RKO (cell line): ENCODE results near the gene CCDC30.
"Not testable (repeated sequence)": the region's sequence is repeated elsewhere in the genome, so short reads cannot be mapped to it uniquely, and the experiment has no call there.

Experiments used
- DNase-seq: peaks from one replicate; pipeline ENCODE4 v3.0.0-alpha.2; 2016; ENCODE audit warnings: low spot score

The CCDC30 gene

GRCh38 chr1:42657981-42658876, 195.1 kb downstream of the CCDC30 start, which contains the start of gene PPIH:
Gene PPIH (plus strand): TSS chr1:42658423. CDS start chr1:42658447, 24 bp downstream.
- peak; percentile 95 for DNase-seq

- peak; percentile 80 for DNase-seq
Measured at GRCh38 chr1:42658877-42659337, 195.8 kb downstream of the CCDC30 start.

DNA sequence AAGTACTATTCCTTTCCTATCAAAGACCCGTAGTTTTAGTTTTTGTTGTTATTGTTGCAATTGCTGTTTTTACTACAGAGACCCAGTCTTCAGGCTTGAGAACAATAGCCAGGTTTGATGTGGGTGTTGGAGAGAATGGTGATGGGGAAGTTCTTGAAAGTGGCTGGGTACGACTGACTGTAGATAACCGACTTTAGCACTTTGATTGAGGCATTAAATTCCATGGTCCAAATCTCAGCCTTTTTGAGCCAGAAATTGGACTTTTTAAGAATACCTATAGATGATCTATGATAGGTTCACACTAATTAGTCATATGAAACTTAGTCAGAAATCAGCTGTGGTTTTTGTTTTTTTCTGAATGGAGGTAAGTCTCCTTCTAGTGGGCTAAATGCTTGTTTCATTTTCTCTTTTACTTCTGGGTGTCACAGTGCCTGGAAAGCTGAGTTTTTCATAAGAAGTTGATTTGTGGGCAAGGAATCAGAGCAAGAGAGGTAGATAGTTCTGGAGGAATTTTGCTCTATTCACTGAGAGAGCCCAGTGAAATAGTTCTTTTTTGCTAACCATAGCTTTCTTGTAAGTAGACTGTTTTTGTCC, 197.9 kb downstream of the CCDC30 start:
- DNase-seq: peak; percentile 27

GRCh38 chr1:42669936-42670335, 206.8 kb downstream of the CCDC30 start:
- DNase-seq: no peak

DNA sequence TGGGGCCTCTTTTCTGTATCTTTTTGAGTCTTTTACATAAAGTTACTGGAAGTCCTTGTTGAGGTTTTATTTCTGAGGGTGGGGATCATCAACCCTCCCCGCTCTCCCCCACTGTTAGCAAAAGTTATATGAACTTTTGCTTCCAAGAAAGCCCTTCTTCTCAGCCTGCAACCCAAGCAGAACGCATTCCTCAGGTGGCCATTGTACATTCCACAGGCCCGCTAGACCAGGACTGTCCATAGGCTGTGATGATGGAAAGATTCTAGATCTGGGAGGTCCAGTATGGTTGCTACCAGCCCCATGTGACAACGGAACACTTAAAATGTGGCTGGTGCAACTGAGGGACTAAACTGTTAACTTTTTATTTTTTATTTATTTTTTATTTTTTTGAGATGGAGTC, 207.3 kb downstream of the CCDC30 start:
- no peak for DNase-seq

GRCh38 chr1:42674214-42674613, 211.1 kb downstream of the CCDC30 start:
- no peak for DNase-seq

- DNase-seq: no peak
Measured at GRCh38 chr1:42674682-42675081, 211.6 kb downstream of the CCDC30 start.

DNA sequence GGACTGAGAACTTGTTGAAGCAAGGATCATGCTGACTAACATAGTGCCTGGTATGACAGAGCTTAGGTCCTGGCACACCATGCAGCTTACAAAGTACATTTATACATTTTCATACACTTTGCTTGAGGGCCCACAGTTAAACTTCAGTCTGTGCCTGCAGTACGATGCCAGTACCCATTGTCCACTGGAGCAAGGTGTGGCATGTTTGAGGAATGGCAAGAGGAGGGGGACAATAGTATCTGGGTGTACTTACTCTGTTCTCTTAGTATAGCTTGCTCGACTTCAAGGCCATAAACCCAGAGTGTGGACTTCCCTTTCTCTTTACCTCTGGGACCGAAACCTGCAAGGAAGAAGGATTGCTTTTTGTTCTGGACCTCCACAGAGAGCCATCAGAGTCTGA, 212.4 kb downstream of the CCDC30 start:
- no peak for DNase-seq

GRCh38 chr1:42676534-42677087, 213.5 kb downstream of the CCDC30 start:
- no peak for DNase-seq

- DNase-seq: no peak
Measured at GRCh38 chr1:42679364-42679983, 216.4 kb downstream of the CCDC30 start.

DNA sequence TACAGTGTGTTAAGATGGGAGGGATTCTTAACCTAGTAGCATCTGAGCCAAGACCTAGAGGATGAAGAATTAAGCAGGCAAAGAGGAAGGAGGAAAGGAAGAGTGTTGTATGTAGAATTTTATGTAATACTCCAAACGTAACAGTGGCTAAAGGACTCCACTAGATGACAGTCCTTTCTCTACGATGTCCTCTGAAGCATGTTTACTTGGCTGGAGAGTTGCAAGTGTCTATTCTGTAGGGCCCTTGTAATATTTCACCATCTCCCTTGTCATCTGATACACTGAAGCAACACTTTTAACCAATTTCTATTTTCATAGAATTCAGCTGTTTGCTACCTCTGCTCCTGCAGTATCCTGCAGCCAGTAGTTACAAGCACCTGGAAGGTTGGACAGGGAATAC, 217.0 kb downstream of the CCDC30 start:
- DNase-seq: no peak

DNA sequence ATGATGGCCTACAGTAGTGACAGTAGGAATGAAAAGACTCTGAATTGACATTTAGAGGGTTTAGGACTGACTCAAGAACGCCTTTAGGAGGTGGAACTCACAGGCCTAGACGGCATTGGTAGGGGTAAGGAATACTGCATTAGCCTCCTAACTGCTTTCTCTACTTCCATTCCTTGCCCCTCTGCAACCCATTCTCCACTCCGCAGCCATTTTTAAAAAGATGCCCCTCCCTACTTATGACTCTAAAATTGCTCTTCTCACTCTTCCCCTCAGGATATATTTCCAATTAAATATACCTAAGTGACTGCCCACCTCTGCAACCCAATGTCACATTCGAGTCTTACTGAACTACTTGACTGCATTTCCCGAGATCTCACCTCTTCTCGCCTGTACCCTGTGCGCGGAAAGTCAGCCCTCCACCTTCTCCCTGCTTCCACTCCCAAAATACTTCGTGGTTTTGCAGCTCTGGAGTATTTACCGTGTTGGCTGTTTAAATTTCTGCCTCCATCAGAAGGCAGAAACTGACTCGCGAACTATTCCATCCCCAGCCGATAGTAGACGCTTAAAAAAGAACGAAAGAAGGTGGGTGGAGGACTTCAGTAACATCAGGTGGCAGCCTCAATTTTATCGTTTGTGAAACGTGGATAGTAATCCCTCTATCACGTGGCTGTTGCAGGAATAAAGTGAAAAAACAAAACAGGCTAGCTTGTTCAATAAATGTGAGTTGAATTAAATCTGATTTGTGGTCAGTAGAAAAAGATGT, 218.0 kb downstream of the CCDC30 start:
- peak; percentile 43 for DNase-seq

DNA sequence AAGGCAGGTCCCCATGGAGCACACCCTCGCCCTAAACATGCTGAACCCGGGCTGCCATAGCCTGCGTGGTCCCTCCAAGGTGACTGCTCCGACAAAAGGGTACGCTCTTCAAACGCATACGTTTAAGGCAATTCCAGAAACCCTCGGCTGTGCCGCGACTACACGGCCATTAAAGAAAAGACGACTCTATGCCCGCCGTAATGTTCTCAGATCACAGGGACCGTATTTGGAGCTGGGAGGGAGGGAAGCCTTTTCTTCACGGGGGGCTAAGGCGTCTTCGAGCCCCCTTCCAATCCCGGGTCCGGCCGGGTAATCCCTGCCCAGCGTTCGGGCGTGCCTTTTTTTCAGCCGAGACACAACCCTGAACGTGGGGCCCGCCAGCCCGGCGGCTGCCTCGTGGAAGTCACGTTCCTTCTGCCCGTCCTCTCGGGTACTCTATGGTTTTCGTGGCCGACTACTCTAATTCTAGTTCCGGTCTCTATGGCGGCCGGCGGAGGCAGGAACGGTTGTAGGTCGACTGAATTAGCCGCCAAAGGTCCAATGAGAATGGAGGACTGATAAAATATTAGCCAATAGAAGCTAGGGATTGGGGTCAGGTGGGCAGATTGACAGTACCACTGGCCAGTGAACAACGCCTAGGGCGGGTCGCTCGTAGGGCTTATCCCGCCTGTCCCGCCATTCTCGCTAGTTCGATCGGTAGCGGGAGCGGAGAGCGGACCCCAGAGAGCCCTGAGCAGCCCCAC, 218.8 kb downstream of the CCDC30 start, which contains the start of gene YBX1:
TSS of gene YBX1 (plus strand) at position 678 of the 743 bp plus-strand sequence. CDS start 148 bp downstream, outside the sequence.
- peak; percentile 99 for DNase-seq

DNA sequence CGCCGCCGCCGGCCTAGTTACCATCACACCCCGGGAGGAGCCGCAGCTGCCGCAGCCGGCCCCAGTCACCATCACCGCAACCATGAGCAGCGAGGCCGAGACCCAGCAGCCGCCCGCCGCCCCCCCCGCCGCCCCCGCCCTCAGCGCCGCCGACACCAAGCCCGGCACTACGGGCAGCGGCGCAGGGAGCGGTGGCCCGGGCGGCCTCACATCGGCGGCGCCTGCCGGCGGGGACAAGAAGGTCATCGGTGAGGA, 219.3 kb downstream of the CCDC30 start:
- DNase-seq: not testable (repeated sequence)

GRCh38 chr1:42682739-42683531, 219.8 kb downstream of the CCDC30 start:
- DNase-seq: peak; percentile 84

GRCh38 chr1:42684139-42684538, 221.1 kb downstream of the CCDC30 start:
- peak; percentile 81 for DNase-seq

- DNase-seq: no peak
Measured at GRCh38 chr1:42686418-42686817, 223.3 kb downstream of the CCDC30 start.

GRCh38 chr1:42689912-42690311, 226.8 kb downstream of the CCDC30 start:
- DNase-seq: no peak

DNA sequence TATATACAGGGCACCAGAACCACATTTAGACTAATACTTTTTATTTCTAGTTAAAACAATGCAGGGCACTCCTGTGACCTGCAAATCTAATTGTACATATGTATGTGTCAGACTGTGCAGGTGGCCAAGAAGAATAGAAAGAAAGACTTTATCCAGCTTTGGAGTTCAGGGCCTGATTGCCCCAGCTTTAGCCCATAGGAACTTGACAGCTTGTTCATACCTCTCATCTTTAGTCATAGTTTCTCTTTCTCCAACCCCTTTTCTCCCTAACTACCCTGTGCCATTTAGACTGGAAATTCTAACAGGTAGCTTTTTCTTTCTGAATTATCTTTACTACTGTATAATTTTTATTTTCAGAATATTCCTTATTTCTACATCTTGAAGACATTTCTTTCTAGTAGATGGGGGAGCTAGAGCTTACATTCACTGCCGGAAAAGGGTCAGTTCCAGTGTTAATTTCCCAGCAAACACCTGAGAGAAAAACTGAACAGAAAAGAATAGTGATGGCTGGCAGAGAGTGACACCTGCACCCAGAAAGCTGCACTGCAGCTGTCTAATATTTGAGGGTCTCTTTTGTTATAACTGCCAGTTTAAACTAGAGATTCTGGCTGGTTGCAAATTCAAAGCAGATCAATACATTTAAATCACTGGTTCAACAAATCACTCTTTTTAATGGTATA, 227.5 kb downstream of the CCDC30 start:
- DNase-seq: no peak

- no peak for DNase-seq
Measured at GRCh38 chr1:42691157-42691498, 228.0 kb downstream of the CCDC30 start.
